NCI-H2081 (cell line): Measurements from ENCODE around the gene TCEAL8.

Experiments
- DNase-seq, 2 experiments: peaks; one replicate each; lab custom pipeline; 2025; lab: John Stamatoyannopoulos, UW

TCEAL8 gene

DNA sequence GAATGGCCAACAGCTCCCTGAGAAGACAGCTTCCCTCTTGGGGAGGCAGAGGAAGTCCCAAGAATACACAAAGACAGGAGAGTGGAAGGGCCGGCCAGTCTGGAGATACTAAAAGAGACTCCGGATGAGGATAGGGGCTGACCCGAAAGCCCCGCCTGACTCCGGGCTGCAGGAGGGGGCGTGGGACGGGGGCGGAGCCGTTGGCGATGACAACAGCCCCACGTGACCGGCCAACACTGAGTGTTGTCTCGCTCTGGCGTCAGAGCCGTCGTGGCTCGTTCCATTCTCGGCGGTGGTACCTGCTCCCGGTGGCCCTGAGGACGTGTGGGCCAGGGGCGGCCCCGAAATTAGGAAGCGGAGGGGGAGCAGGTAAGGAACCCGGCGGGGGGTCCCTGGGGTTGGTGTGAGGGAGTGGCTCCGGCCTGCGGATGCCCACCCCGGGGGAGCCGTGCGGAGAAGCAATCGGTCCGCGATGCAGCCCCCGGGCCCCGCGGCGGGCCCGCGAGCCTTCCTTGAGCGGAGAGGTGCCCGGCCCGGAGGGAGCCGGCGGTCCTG, 40.0 kb downstream of the TCEAL8 start, which contains the start of gene BEX4:
TSS of gene BEX4 (plus strand) at position 239 of the 555 bp plus-strand sequence. CDS start 1,046 bp downstream, outside the sequence.
- peak; percentile 82 to 89 for DNase-seq

DNA sequence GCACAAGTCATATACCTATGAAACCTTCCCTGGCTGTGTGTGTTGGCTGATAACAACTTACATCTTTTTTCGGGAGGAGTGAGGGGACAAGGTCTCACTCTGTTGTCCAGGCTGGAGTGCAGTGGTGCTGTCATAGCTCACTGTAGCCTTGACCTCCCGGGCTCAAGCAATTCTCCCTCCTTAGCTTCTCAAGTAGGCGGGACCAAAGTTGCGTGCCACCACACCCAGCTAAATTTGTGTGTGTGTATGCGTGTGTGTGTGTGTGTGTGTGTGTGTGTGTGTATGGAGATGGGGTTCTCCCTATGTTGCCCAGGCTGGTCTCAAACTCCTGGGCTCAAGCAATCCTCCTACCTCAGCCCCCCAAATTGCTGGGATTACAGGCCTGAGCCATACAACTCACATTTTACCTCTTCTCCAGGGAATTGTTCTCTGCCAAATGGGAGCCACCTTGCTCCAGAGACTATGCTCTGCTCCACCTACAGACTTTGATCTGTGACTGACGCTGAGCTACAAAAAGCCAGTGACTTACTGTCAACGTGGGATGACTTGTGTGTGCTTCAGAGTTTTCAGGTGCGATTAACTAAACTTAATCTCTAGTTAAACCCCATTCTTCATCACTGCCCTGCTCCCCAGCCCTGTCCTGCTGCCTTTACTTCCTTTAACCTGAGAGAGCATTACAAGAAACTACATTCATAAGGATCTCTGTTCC, 42.1 kb downstream of the TCEAL8 start:
- DNase-seq, result no peak

DNA sequence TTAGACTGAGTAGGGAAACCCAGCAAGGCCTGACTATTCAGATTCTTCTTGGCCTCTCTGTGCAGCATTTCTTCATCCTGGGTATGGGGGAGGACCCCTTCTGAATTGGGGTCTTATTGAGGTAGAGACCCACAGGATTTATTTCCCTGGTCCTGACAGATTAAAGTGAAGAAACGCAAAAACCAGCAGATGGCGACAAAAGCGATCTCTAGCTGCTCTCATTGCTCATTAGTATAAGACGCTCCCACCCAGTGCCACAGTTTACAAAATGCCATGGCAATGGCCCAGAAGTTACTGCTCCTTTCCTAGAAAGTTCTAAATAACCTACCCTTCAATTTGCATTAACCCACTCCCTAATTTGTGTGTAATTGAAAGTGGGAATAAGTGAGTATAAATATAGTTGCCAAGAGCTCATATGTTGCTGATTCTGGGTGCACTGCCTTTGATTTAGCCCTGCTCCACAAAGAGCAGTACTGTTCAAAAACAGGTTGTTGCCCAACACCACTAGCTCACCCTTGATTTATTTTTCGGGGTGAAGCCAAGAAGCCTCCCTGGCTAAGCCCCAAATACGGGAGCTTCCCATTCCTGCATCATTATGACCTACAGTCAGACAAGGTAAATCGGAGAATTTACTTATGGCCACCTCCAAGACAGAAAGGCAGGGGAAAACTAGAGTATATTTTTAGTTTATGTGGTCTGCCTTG, 43.8 kb downstream of the TCEAL8 start:
- DNase-seq, result peak; percentile 70 to 72

DNA sequence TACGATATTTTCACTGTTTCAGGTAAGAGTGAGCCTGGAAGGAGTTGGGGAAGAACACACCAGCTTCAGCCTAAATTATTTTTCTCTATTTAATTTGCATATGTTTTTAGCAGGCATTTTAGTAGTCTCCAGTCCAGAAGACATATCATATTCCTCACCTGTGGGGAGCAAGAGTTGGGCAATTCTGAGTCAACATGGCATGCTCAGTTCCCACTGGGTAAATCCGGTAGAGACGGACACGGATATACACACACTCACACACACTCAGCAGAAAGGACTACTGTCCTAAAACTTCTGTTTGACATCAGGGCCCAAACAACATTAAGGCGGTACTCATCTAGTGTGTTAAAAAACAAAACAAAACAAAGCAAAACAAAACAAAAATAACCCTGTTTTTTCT, 44.9 kb downstream of the TCEAL8 start:
- no peak for DNase-seq
